ENCODE results near the gene SAMD15.

SAMD15 gene

GRCh38 chr14:77423423-77423822, 46.2 kb downstream of the SAMD15 start, which contains the start of gene NOXRED1:
TSS of gene NOXRED1 (minus strand) at chr14:77423523. CDS start at chr14:77422889, 634 bp downstream.
- H3K4me3 ChIP-seq (ENCODE audit: low read depth, low read length), result no peak within 1 kb of the TSS
- DNase-seq (ENCODE audit: low read depth), result no peak
- TF ChIP-seq MAX (IDR thresholded peaks at IDR 0.05; ENCODE audit: low read depth, low read length) (no peak), MYC (IDR thresholded peaks at IDR 0.05; ENCODE audit: low read depth, low read length) (no peak), CTCF (IDR thresholded peaks at IDR 0.05; ENCODE audit: low read depth, low read length) (no peak), POLR2A (IDR thresholded peaks at IDR 0.05; ENCODE audit: extremely low read depth, insufficient read length) (no peak)

GRCh38 chr14:77424862-77425261, 47.7 kb downstream of the SAMD15 start:
- no peak overlapping the region for H3K4me3 ChIP-seq (ENCODE audit: low read depth, low read length)
- DNase-seq (ENCODE audit: low read depth), result no peak
- no peak for TF ChIP-seq MYC (IDR thresholded peaks at IDR 0.05; ENCODE audit: low read depth, low read length)
- no peak for TF ChIP-seq MAX (IDR thresholded peaks at IDR 0.05; ENCODE audit: low read depth, low read length)
- TF ChIP-seq CTCF (IDR thresholded peaks at IDR 0.05; ENCODE audit: low read depth, low read length), result no peak
- TF ChIP-seq POLR2A (IDR thresholded peaks at IDR 0.05; ENCODE audit: extremely low read depth, insufficient read length), result no peak

- H3K4me3 ChIP-seq (ENCODE audit: low read depth, low read length), result no peak overlapping the region
- TF ChIP-seq MAX (IDR thresholded peaks at IDR 0.05; ENCODE audit: low read depth, low read length), result no peak
- no peak for TF ChIP-seq POLR2A (IDR thresholded peaks at IDR 0.05; ENCODE audit: extremely low read depth, insufficient read length)
- no peak for TF ChIP-seq MYC (IDR thresholded peaks at IDR 0.05; ENCODE audit: low read depth, low read length)
- no peak for TF ChIP-seq CTCF (IDR thresholded peaks at IDR 0.05; ENCODE audit: low read depth, low read length)
- DNase-seq (ENCODE audit: low read depth), result no peak
Measured at GRCh38 chr14:77426396-77426795, 49.2 kb downstream of the SAMD15 start.

- H3K4me3 ChIP-seq (ENCODE audit: low read depth, low read length), result no peak overlapping the region
- no peak for DNase-seq (ENCODE audit: low read depth)
- TF ChIP-seq POLR2A (IDR thresholded peaks at IDR 0.05; ENCODE audit: extremely low read depth, insufficient read length) (no peak), MYC (IDR thresholded peaks at IDR 0.05; ENCODE audit: low read depth, low read length) (no peak), MAX (IDR thresholded peaks at IDR 0.05; ENCODE audit: low read depth, low read length) (no peak), CTCF (IDR thresholded peaks at IDR 0.05; ENCODE audit: low read depth, low read length) (no peak)
Measured at GRCh38 chr14:77436042-77436441, 58.9 kb downstream of the SAMD15 start.

GRCh38 chr14:77438596-77438995, 61.4 kb downstream of the SAMD15 start:
- TF ChIP-seq CTCF (IDR thresholded peaks at IDR 0.05; ENCODE audit: low read depth, low read length) (no peak), MAX (IDR thresholded peaks at IDR 0.05; ENCODE audit: low read depth, low read length) (no peak), POLR2A (IDR thresholded peaks at IDR 0.05; ENCODE audit: extremely low read depth, insufficient read length) (no peak), MYC (IDR thresholded peaks at IDR 0.05; ENCODE audit: low read depth, low read length) (no peak)
- H3K4me3 ChIP-seq (ENCODE audit: low read depth, low read length), result no peak overlapping the region
- DNase-seq (ENCODE audit: low read depth), result no peak

GRCh38 chr14:77439861-77440260, 62.7 kb downstream of the SAMD15 start:
- H3K4me3 ChIP-seq (ENCODE audit: low read depth, low read length), result no peak overlapping the region
- no peak for TF ChIP-seq MAX (IDR thresholded peaks at IDR 0.05; ENCODE audit: low read depth, low read length)
- no peak for TF ChIP-seq CTCF (IDR thresholded peaks at IDR 0.05; ENCODE audit: low read depth, low read length)
- TF ChIP-seq POLR2A (IDR thresholded peaks at IDR 0.05; ENCODE audit: extremely low read depth, insufficient read length), result no peak
- no peak for TF ChIP-seq MYC (IDR thresholded peaks at IDR 0.05; ENCODE audit: low read depth, low read length)
- no peak for DNase-seq (ENCODE audit: low read depth)
